GM23338 (cell line): Measurements from ENCODE around the gene ITPKA. TPM values are rescaled to one million over a fixed set of nuclear protein-coding genes. Genes with fewer than 3 reads are reported as not detected.

Experiments used
- CREB1 ChIP-seq: fragments of 250-450 bp; sonication (Bioruptor Pico); IDR thresholded peaks from 2 replicates; pipeline ENCODE4 v1.5.0; 2020; ENCODE audit warnings: low read depth, mild to moderate bottlenecking, moderate library complexity
- JUNB ChIP-seq: IDR thresholded peaks from one replicate; pipeline ENCODE4 v1.6.1; 2016; ENCODE audit warnings: antibody characterized with exemption; ENCODE audit not compliant: unreplicated experiment
- NANOG ChIP-seq: IDR thresholded peaks from 2 replicates; pipeline ENCODE4 v1.6.1; 2016; ENCODE audit warnings: antibody characterized with exemption, borderline replicate concordance
- REST ChIP-seq: IDR thresholded peaks from one replicate; pipeline ENCODE4 v1.6.1; 2018; ENCODE audit warnings: antibody characterized with exemption; ENCODE audit not compliant: unreplicated experiment
- ZNF114 ChIP-seq: fragments of 250-450 bp; sonication (Bioruptor Pico); IDR thresholded peaks from 2 replicates; pipeline ENCODE4 v1.5.0; 2020; ENCODE audit warnings: mild to moderate bottlenecking, moderate library complexity
- ZNF331 ChIP-seq: fragments of 250-450 bp; sonication (Bioruptor Pico); IDR thresholded peaks from 2 replicates; pipeline ENCODE4 v1.5.0; 2020; ENCODE audit warnings: low read depth, mild to moderate bottlenecking, moderate library complexity
- ZNF462 ChIP-seq: fragments of 250-450 bp; sonication (Bioruptor Pico); IDR thresholded peaks from 2 replicates; pipeline ENCODE4 v1.5.0; 2020; ENCODE audit warnings: mild to moderate bottlenecking, moderate library complexity
- polyA plus RNA-seq: library from polyadenylated mRNA; unstranded; fragments of >200 nt; fragmentation: Nextera tagmentation; extraction: Ambion mirVana; gene quantifications from 2 replicates; pipeline ENCODE4 v1.2.1, GENCODE V29; 2016
- total RNA-seq: library from RNA; depleted of rRNA; stranded (reverse); fragments of >200 nt; shearing (Covaris generic); gene quantifications from 2 replicates; pipeline ENCODE4 v1.2.3, GENCODE V29; 2014

The ITPKA gene
- total and polyA plus RNA-seq, 2 experiments from 2014 or later, result 0.55 to 2.1 TPM

GRCh38 chr15:41513506-41514227 lies 20.0 kb downstream of the ITPKA start, which contains the start of gene LTK (continued):
- no peak for TF ChIP-seq ZNF462 (CRISPR knock-in tag)
- TF ChIP-seq NANOG, result no peak
- no peak for TF ChIP-seq ZNF114
- TF ChIP-seq ZNF331 (CRISPR knock-in tag), result no peak
- TF ChIP-seq JUNB, result no peak
- TF ChIP-seq CREB1 (CRISPR knock-in tag), result no peak
- TF ChIP-seq REST, result no peak
